H1 (cell line): ENCODE results near the gene STARD13. TPM values are rescaled to one million over a fixed set of nuclear protein-coding genes. Genes with fewer than 3 reads are reported as not detected.

Experiments used
- CTCF ChIP-seq, 3 experiments: IDR thresholded peaks; 1 replicate in 2 of 3; 2 replicates in 1 of 3; pipeline versions ENCODE4 v1.5.1 to v1.6.1; 2011; ENCODE audit warnings: low read length in 3 of 3, mild to moderate bottlenecking in 3 of 3, inconsistent platforms in 2 of 3, low read depth in 1 of 3, moderate library complexity in 1 of 3; ENCODE audit not compliant: insufficient read depth in 1 of 3; ENCODE audit errors: control extremely low read depth in 1 of 3
- polyA plus RNA-seq, 7 experiments: library from polyadenylated mRNA; depleted of rRNA in 3 of 7; stranded (reverse) in 5 of 7; unstranded in 2 of 7; fragments of >200 nt in 5 of 7; fragments of 200-250 nt in 2 of 7; gene quantifications; 1 replicate in 5 of 7; 2 replicates in 1 of 7; 4 replicates in 1 of 7; pipeline versions ENCODE4 v1.2.1 to v1.2.3, GENCODE V29; 2011 to 2013; ENCODE audit warnings: missing spikeins in 2 of 7, mixed read lengths in 2 of 7
- total RNA-seq: library from RNA; stranded (reverse); fragmentation: NEBNext Ultra II Directional; extraction: Animal tissue kit (Norgen Biotek cat#: 25700); gene quantifications from 2 replicates; pipeline ENCODE4 v1.2.1, GENCODE V29; 2021

STARD13 gene
- total and polyA plus RNA-seq, 2 of the 8 experiments (the other 6 are each of a cell fraction or from before 2014, with no cell fraction given) = 0.82 to 2.9 TPM

- TF ChIP-seq CTCF (IDR thresholded peaks at IDR 0.05; ENCODE audit: control extremely low read depth in 1 of 3, insufficient read depth in 1 of 3, low read depth in 1 of 3, low read length in 3 of 3) = peak in 2 of 3 experiments; percentile 22 to 33; a peak in 2 of 4 replicates
Measured at GRCh38 chr13:33069365-33069764, 216.2 kb downstream of the STARD13 start (continued).
